ENCODE data around the gene SLC25A33. TPM values are rescaled to one million over a fixed set of nuclear protein-coding genes. Genes with fewer than 3 reads are reported as not detected.

Gene SLC25A33
- total RNA-seq, 2 donors from 2014 or later: 5.0 to 8.4 TPM

GRCh38 chr1:9596415-9597123 is 57.3 kb downstream of the SLC25A33 start:
- no peak for DNase-seq
- TF ChIP-seq CTCF (IDR thresholded peaks at IDR 0.05): no peak
- Histone ChIP-seq H3K9ac (ENCODE audit: low read depth in 2 of 2, low read length in 2 of 2) (no peak overlapping the region), H3K27ac (no peak overlapping the region), H3K36me3 (no peaks in the 10 kb centered on the region), H3K27me3 (no peaks in the 10 kb centered on the region), H3K9me3 (no peaks in the 10 kb centered on the region), H3K4me3 (no peak overlapping the region), H3K4me1 (no peaks in the 10 kb centered on the region)
- intact Hi-C loops (cut with DNase I): no loop called here

- Histone ChIP-seq H3K9me3 (no peaks in the 10 kb centered on the region), H3K4me1 (no peaks in the 10 kb centered on the region), H3K27ac (no peak overlapping the region), H3K4me3 (no peak overlapping the region), H3K36me3 (no peaks in the 10 kb centered on the region), H3K9ac (ENCODE audit: low read depth in 2 of 2, low read length in 2 of 2) (no peak overlapping the region), H3K27me3 (no peaks in the 10 kb centered on the region)
- DNase-seq: no peak
- TF ChIP-seq CTCF (IDR thresholded peaks at IDR 0.05): no peak
- intact Hi-C loops (cut with DNase I): no loop called here
Observed at GRCh38 chr1:9597361-9598315, 58.4 kb downstream of the SLC25A33 start.

- H3K9me3 ChIP-seq: no peaks in the 10 kb centered on the region
- no peak overlapping the region for H3K9ac ChIP-seq (ENCODE audit: low read depth in 2 of 2, low read length in 2 of 2)
- no peak for DNase-seq
- no peaks in the 10 kb centered on the region for H3K4me1 ChIP-seq
- no peak for TF ChIP-seq CTCF (IDR thresholded peaks at IDR 0.05)
- H3K27ac ChIP-seq: no peak overlapping the region
- intact Hi-C loops (cut with DNase I): no loop called here
- H3K27me3 ChIP-seq: no peaks in the 10 kb centered on the region
- H3K36me3 ChIP-seq: no peaks in the 10 kb centered on the region
- H3K4me3 ChIP-seq: no peak overlapping the region
Observed at GRCh38 chr1:9598316-9598700, 59.0 kb downstream of the SLC25A33 start.

- no peak for DNase-seq
- Histone ChIP-seq H3K36me3 (no peaks in the 10 kb centered on the region), H3K4me3 (no peak overlapping the region), H3K27ac (no peak overlapping the region), H3K9me3 (no peaks in the 10 kb centered on the region), H3K27me3 (no peaks in the 10 kb centered on the region), H3K9ac (ENCODE audit: low read depth in 2 of 2, low read length in 2 of 2) (no peak overlapping the region), H3K4me1 (no peaks in the 10 kb centered on the region)
- intact Hi-C loops (cut with DNase I): no loop called here
- no peak for TF ChIP-seq CTCF (IDR thresholded peaks at IDR 0.05)
Observed at GRCh38 chr1:9599741-9600140, 60.5 kb downstream of the SLC25A33 start.

GRCh38 chr1:9600861-9601834 is 61.9 kb downstream of the SLC25A33 start:
- H3K4me1 ChIP-seq: no peaks in the 10 kb centered on the region
- no peak for TF ChIP-seq CTCF (IDR thresholded peaks at IDR 0.05)
- H3K9me3 ChIP-seq: no peaks in the 10 kb centered on the region
- DNase-seq: no peak
- no peaks in the 10 kb centered on the region for H3K36me3 ChIP-seq
- H3K4me3 ChIP-seq: no peak overlapping the region
- intact Hi-C loops (cut with DNase I): no loop called here
- H3K9ac ChIP-seq (ENCODE audit: low read depth in 2 of 2, low read length in 2 of 2): no peak overlapping the region
- no peaks in the 10 kb centered on the region for H3K27me3 ChIP-seq
- H3K27ac ChIP-seq: no peak overlapping the region
